H9 (cell line): ENCODE results near the gene BCKDHA. TPM values are rescaled to one million over a fixed set of nuclear protein-coding genes. Genes with fewer than 3 reads are reported as not detected.

Source experiments
- DNase-seq: peaks from one replicate; pipeline ENCODE4 v3.0.0-alpha.2; 2017
- H2AFZ ChIP-seq: one replicate; pipeline ENCODE4 v1.6.1; 2013; ENCODE audit warnings: mild to moderate bottlenecking, low read length, control low read depth, moderate library complexity
- H2AK5ac ChIP-seq: 2 replicates; pipeline ENCODE4 v1.6.1; 2013; ENCODE audit warnings: low read length, control low read depth, mixed read lengths; ENCODE audit not compliant: insufficient read length
- H2BK120ac ChIP-seq: one replicate; pipeline ENCODE4 v1.6.1; 2013; ENCODE audit warnings: low read depth, mild to moderate bottlenecking, low read length, control low read depth, inconsistent platforms; ENCODE audit not compliant: poor library complexity, severe bottlenecking
- H2BK12ac ChIP-seq: 2 replicates; pipeline ENCODE4 v1.6.1; 2013; ENCODE audit warnings: low read length, control low read depth, mixed read lengths, low read depth; ENCODE audit not compliant: insufficient read length
- H2BK15ac ChIP-seq: 2 replicates; pipeline ENCODE4 v1.6.1; 2013; ENCODE audit warnings: low read depth, low read length, control low read depth
- H2BK20ac ChIP-seq: one replicate; pipeline ENCODE4 v1.6.1; 2013; ENCODE audit warnings: low read depth, mild to moderate bottlenecking, low read length, control low read depth, inconsistent platforms; ENCODE audit not compliant: poor library complexity, severe bottlenecking
- H2BK5ac ChIP-seq: 2 replicates; pipeline ENCODE4 v1.6.1; 2013; ENCODE audit warnings: low read length, control low read depth, mixed read lengths; ENCODE audit not compliant: insufficient read length
- H3K14ac ChIP-seq: 2 replicates; pipeline ENCODE4 v1.6.1; 2013; ENCODE audit warnings: low read length, control low read depth; ENCODE audit not compliant: insufficient read depth
- H3K18ac ChIP-seq: 2 replicates; pipeline ENCODE4 v1.6.1; 2013; ENCODE audit warnings: low read depth, mild to moderate bottlenecking, mixed read lengths, low read length, control low read depth; ENCODE audit not compliant: insufficient read length
- H3K23ac ChIP-seq: 2 replicates; pipeline ENCODE4 v1.6.1; 2013; ENCODE audit warnings: low read length, control low read depth, mixed read lengths, low read depth; ENCODE audit not compliant: insufficient read length
- H3K23me2 ChIP-seq: 2 replicates; pipeline ENCODE4 v1.6.1; 2013; ENCODE audit warnings: low read depth, mild to moderate bottlenecking, mixed read lengths, low read length, control low read depth; ENCODE audit not compliant: insufficient read length, poor library complexity, severe bottlenecking
- H3K27ac ChIP-seq: 2 replicates; pipeline ENCODE4 v1.5.1; 2013; ENCODE audit warnings: low read length, control low read depth, mixed read lengths, low read depth; ENCODE audit not compliant: insufficient read length
- H3K27me3 ChIP-seq: 2 replicates; pipeline ENCODE4 v1.6.1; 2013; ENCODE audit warnings: low read length, control low read depth, inconsistent platforms; ENCODE audit not compliant: insufficient read depth
- H3K4ac ChIP-seq: 2 replicates; pipeline ENCODE4 v1.6.1; 2013; ENCODE audit warnings: low read depth, mild to moderate bottlenecking, control low read depth, inconsistent platforms, low read length, moderate library complexity
- H3K4me1 ChIP-seq: 2 replicates; pipeline ENCODE4 v1.6.1; 2013; ENCODE audit warnings: low read length, control low read depth, inconsistent platforms; ENCODE audit not compliant: insufficient read depth
- H3K4me2 ChIP-seq: 2 replicates; pipeline ENCODE4 v1.6.1; 2013; ENCODE audit warnings: low read length, control low read depth, mixed read lengths; ENCODE audit not compliant: insufficient read length, insufficient read depth
- H3K56ac ChIP-seq: 2 replicates; pipeline ENCODE4 v1.6.1; 2013; ENCODE audit warnings: low read depth, mild to moderate bottlenecking, mixed read lengths, low read length, control low read depth; ENCODE audit not compliant: insufficient read length
- H3K79me1 ChIP-seq: 2 replicates; pipeline ENCODE4 v1.6.1; 2013; ENCODE audit warnings: low read depth, mild to moderate bottlenecking, moderate library complexity, low read length, control low read depth, inconsistent platforms; ENCODE audit not compliant: insufficient read depth, poor library complexity, severe bottlenecking
- H3K79me2 ChIP-seq: 2 replicates; pipeline ENCODE4 v1.6.1; 2013; ENCODE audit warnings: low read length, control low read depth, inconsistent platforms; ENCODE audit not compliant: insufficient read depth
- H3K9ac ChIP-seq: 2 replicates; pipeline ENCODE4 v1.6.1; 2013; ENCODE audit warnings: low read length, control low read depth, mixed read lengths; ENCODE audit not compliant: insufficient read length; ENCODE audit errors: extremely low read depth
- H3K9me3 ChIP-seq: one replicate; pipeline ENCODE4 v1.6.1; 2013; ENCODE audit warnings: low read depth, low read length, inconsistent platforms; ENCODE audit not compliant: control insufficient read depth
- H3T11ph ChIP-seq: one replicate; pipeline ENCODE4 v1.6.1; 2013; ENCODE audit warnings: mild to moderate bottlenecking, low read length, control low read depth, inconsistent platforms
- H4K20me1 ChIP-seq: one replicate; pipeline ENCODE4 v1.6.1; 2013; ENCODE audit not compliant: control insufficient read depth, insufficient read length, insufficient read depth
- H4K5ac ChIP-seq: 2 replicates; pipeline ENCODE4 v1.6.1; 2013; ENCODE audit warnings: low read depth, mild to moderate bottlenecking, mixed read lengths, low read length, control low read depth; ENCODE audit not compliant: insufficient read length
- H4K8ac ChIP-seq: replicated peaks from 2 replicates; pipeline ENCODE4 v1.6.1; 2013; ENCODE audit warnings: low read length, control low read depth, mixed read lengths, low read depth; ENCODE audit not compliant: insufficient read length
- H4K91ac ChIP-seq: 2 replicates; pipeline ENCODE4 v1.6.1; 2013; ENCODE audit warnings: low read depth, mild to moderate bottlenecking, moderate library complexity, mixed read lengths, low read length, control low read depth; ENCODE audit not compliant: insufficient read length
- H3K27ac Mint-ChIP-seq, 3 experiments: 2 replicates in 2 of 3; 3 replicates in 1 of 3; pipeline ENCODE4 v1.8.0; 2020 to 2021; ENCODE audit warnings: mixed read lengths in 3 of 3, mild to moderate bottlenecking in 1 of 3, moderate library complexity in 1 of 3
- H3K27me3 Mint-ChIP-seq: 2 replicates; pipeline ENCODE4 v1.8.0; 2021; ENCODE audit warnings: low read depth, mild to moderate bottlenecking, moderate library complexity, mixed read lengths
- H3K36me3 Mint-ChIP-seq, 3 experiments: 2 replicates in 2 of 3; 3 replicates in 1 of 3; pipeline ENCODE4 v1.8.0; 2020 to 2021; ENCODE audit warnings: low read depth in 3 of 3, mixed read lengths in 3 of 3; ENCODE audit not compliant: insufficient read depth in 1 of 3
- H3K4me1 Mint-ChIP-seq, 2 experiments: 2 replicates each; pipeline ENCODE4 v1.8.0; 2020; ENCODE audit warnings: mixed read lengths in 2 of 2
- H3K4me3 Mint-ChIP-seq, 2 experiments: 2 replicates in 1 of 2; 3 replicates in 1 of 2; pipeline ENCODE4 v1.8.0; 2020 to 2021; ENCODE audit warnings: mild to moderate bottlenecking in 2 of 2, mixed read lengths in 2 of 2, moderate library complexity in 1 of 2
- H3K9me3 Mint-ChIP-seq, 2 experiments: 2 replicates in 1 of 2; 3 replicates in 1 of 2; pipeline ENCODE4 v1.8.0; 2020; ENCODE audit warnings: mild to moderate bottlenecking in 2 of 2, mixed read lengths in 2 of 2, moderate library complexity in 1 of 2
- CTCF ChIP-seq: fragments of 200-600 bp; sonication (generic); conservative IDR thresholded peaks from 3 replicates; pipeline ENCODE4 v1.8.0; 2021; ENCODE audit warnings: antibody characterized with exemption, mild to moderate bottlenecking
- WGBS: extraction: QIAGEN DNeasy Blood & Tissue Kit; methylation state at CpG from one replicate; pipeline ENCODE4 v1.1.7; 2013; ENCODE audit warnings: missing lambda C conversion rate, low lambda C conversion rate, mixed read lengths; ENCODE audit not compliant: insufficient read length; ENCODE audit errors: extremely low coverage; 5-methylcytosine and 5-hydroxymethylcytosine counted together
- total RNA-seq: library from RNA; stranded (reverse); gene quantifications from 2 replicates; pipeline ENCODE4 v1.2.1, GENCODE V29; 2021

Gene BCKDHA
- total RNA-seq, 1 experiment from 2014 or later, result 21.1 TPM

- Histone ChIP-seq H3K79me1 (no peaks in the 10 kb centered on the region), H3K4me1 (no peaks in the 10 kb centered on the region; the same call in 1 of the 2 replicates), H3K56ac (no peak overlapping the region), H2BK5ac (no peak overlapping the region), H3K23me2 (no peaks in the 10 kb centered on the region), H4K8ac (no peak overlapping the region), H3K27ac (no peak overlapping the region), H4K5ac (no peak overlapping the region), H3K4me2 (peak overlapping the region; percentile 13), H3K9me3 (no peaks in the 10 kb centered on the region), H2AK5ac (no peak overlapping the region), H3T11ph (no peak overlapping the region), H3K14ac (no peak overlapping the region), H3K27me3 (no peaks in the 10 kb centered on the region), H3K79me2 (no peaks in the 10 kb centered on the region), H2BK120ac (no peak overlapping the region), H3K9ac (no peak overlapping the region), H2BK20ac (no peak overlapping the region), H2AFZ (no peak overlapping the region), H4K91ac (no peak overlapping the region), H3K18ac (no peak overlapping the region), H3K23ac (no peak overlapping the region), H2BK12ac (no peak overlapping the region), H4K20me1 (no peaks in the 10 kb centered on the region), H2BK15ac (no peak overlapping the region), H3K4ac (no peak overlapping the region)
- peak; percentile 91 for DNase-seq
- peak; percentile 98 for TF ChIP-seq CTCF
- Mint-ChIP-seq H3K9me3 (peaks cover 26 to 39% of the 10 kb centered on the region in 2 experiments), H3K36me3 (0 out of 7 replicates have a peak, but pooled peaks cover 0 to 6% (median 0%) of the 10 kb centered on the region in 3 experiments), H3K27me3 (peaks cover 18% of the 10 kb centered on the region), H3K27ac (no peak overlapping the region), H3K4me3 (peak overlapping the region; percentile 27 to 68; a peak in 4 of 5 replicates), H3K4me1 (no peaks in the 10 kb centered on the region; a peak in 1 of 4 replicates)
- no CpG with 5 or more reads among the region's 22 CpGs for WGBS
These were observed 51.7 kb downstream of the BCKDHA start for GRCh38 chr19:41449079-41449864.
